SKM-1 (cell line): ENCODE measurements around the gene AGPS.

ENCODE experiments used
- DNase-seq: peaks from one replicate; lab custom pipeline; 2025; ENCODE audit not compliant: unreplicated experiment; lab: John Stamatoyannopoulos, UW

Gene AGPS

DNA sequence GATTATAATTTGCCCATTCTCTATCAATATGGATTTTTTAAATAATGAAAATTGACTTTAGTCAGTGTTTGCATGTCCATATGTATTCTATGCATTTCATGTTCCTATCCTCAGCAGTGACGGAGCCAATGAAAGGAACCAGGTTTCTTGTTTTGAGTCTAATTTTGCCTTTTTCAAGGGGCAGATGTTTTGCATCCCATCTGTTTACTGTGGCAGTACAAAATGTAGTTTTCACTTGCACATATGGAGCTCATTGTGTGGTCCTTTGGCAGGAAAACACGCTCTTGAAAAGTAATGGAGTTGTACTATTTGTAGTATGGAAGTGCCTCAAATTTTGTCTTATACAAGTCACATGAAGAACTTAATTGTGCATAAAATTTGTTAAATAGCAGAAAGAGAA, 127.8 kb downstream of the AGPS start:
- DNase-seq, result no peak

DNA sequence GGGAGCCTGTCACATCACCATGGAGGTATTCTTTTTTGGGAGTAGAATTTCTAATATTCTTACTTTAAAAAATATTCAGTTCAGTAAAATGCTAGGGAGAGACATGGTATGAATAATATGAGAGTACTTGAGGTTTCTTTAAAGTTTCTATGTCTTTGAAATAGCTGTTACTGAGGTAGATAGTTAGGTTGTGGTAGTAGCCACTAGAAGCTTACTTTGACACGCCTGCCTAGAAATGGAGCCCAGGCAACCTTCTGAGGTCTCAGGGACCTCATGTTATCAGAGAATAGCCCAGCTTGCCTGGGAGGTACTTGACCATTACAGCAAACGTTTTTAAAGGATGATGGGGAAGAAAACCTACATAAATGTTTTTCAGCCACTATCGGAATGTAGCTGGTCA, 131.2 kb downstream of the AGPS start:
- DNase-seq, result no peak

DNA sequence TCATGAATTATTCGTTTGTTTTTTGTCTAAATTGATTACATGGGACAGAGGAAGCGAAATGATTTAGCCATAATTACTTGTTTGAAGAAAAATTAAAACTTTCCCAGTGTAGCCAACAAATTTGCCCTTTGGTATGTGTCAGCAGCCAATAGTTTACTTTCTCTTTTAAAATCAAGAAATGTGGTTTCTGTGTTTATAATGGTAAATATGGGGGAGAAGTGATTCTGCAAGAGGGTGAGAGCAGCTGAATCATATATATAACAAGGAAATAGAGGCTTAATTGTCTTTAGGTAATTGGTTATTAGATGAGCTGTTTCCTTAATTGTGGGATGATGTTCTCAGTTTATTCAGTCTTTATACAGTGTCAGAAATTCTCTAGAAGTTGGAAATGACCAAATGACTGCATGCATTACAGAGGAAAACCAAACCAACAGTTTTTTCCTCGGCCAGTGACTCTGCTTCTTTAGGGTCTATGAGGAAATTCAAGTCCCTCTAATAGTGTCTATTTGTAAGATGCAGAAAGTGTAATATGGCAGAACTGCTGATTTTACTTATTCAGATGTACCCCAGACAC, 132.9 kb downstream of the AGPS start:
- no peak for DNase-seq

DNA sequence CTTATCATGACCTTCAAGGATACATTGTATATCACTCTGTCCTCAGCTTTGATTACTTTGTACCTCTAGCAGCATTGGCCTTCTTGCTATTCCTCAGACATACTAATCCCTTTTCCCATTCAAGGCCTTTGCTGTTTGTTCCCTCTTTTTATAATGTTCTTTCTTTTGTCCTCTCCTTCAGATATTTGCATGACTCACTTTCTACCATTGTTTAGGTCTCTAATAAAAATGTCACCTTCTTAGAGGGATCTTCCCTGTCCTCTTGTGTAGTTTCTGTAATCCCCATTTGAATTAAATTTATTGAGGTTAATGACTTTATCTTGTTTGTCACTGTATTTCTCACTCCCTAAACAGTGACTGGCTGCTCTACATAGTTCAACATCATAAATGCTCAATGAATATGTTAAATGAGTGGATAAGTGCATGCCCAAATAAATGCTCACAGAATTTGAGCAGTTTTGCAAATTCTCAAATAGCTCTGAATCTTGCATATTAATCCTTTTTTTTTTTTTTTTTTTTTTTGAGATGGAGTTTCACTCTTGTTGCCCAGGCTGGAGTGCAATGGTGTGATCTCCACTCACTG, 135.9 kb downstream of the AGPS start:
- no peak for DNase-seq

DNA sequence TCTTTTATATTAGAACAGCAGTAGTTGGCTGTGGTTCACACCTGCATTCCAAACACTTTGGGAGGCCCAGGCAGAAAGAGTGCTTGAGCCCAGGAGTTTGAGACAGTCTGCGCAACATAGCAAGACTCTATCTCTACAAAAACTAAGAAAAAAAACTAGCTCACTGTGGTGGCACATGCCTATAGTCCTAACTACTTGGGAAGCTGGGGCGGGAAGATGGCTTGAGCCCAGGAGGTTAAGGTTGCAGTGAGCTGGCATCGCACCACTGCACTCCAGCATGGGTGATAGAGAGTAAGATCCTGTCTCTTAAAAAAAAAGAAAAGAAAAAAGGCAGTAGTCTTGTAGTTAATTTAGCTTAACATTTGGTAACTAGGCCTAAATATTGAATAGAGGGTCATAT, 136.6 kb downstream of the AGPS start:
- DNase-seq, result no peak

DNA sequence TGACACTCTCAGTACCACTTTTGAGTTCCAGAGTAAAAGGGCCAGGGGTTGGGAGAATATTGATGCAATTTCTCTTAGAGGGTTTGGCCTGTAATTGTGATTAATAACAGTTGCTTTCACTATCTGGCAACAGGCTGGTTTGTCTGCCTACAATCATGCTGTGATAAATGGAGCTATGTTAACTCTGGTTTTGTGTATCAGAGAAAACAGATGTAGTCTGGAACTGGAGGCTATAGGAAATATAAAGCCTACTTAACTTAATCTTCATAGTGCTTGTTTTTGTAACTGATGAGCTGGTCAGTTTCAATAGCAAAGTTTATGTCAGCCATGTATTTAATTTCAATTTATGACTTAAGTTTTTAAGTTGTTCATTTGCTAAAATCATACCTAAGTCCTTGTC, 138.0 kb downstream of the AGPS start:
- DNase-seq, result no peak

DNA sequence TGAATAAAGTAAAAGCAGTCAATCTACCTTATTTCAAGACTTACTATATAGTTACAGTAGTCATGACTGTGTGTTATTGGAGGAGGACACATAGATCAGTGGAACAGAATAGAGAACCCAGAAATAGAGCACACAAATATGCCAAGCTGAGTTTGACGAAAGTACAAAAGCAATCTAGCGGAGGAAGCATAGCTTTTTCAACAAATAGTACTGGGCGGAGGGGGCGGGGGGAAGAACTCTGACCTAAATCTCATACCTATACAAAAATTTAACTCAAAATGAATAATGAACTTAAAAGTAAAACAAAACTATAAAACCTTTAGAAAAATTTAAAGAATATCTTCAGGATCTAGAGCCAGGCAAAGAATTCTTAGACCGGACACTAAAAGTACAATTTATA, 139.1 kb downstream of the AGPS start:
- DNase-seq, result no peak

DNA sequence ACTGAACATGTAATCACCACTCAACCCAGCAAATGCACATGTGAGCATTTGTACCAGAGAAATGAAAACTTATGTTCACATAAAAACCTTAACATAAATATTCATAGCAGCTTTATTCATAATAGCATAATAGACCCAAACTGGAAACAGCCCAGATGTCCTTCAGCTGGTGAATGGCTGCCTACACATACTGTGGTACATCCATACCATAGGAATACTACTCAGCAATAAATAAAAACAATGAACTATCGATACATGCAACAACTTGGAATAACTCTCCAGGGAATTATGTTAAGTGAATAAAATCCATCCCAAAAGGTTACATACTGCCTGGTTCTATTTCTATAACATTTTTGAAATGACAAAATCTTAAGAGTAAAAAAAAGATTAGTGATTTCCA, 140.0 kb downstream of the AGPS start:
- DNase-seq, result no peak

DNA sequence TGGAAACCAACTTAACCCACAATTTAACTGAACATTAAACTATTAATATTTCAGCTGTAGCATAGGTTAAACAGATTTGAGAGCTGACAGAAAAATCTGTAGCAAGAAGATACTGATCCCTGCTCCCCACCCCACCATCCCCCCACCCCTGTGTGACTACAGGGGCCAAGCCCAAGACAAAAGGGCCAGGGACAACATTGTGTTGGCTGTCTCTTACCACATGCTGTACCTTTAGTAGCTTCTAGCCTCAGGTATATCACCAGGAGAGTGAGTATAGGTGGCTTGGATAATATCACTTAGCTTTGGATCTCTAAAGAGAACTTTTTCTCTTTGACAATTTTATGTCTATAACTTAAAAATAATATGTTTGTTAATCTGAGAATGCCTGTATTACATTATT, 140.7 kb downstream of the AGPS start:
- no peak for DNase-seq

DNA sequence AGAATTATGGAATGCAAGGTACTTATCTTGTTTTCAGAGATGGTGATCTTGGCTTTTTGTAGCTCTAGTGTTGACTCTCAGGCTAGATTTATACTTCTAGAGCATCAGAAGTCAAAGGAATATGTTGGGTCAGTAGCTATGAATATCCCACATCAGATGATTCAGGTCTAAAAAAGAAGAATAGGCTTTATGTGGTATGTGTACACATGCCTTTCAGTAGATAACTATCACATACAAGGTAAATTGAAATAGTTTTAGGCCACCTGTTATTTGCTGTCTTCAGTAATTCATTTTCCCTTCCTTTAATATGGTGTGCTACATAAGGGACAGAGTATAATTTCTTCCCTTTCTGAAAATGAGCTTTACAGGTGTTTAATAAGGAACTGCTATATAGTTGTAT, 142.4 kb downstream of the AGPS start:
- no peak for DNase-seq

DNA sequence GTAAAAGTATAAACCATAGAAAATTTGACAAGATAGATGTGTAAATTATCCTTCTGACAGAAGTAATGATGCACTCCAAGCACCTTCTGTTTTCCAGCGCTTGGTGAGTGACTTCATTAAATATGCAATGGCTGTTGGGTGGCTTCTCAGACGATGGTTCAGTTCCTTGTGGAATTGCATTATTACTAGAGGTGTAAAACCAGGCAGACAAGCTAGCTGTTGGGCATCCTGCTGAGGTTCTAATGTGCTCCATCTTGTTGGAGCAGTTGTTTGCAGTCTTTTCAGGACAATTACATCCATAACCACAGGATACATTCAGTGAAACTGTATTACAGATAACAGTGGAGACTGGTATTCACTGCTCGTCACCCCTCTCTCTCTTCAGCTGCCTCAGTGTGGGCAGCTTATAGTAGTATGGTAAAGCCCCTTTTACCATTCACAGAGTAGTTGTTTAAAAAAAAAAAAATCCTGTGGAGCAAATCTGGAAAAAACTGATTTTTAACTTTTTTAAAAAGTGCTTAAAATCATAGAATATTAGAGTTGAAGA, 143.5 kb downstream of the AGPS start:
- no peak for DNase-seq

DNA sequence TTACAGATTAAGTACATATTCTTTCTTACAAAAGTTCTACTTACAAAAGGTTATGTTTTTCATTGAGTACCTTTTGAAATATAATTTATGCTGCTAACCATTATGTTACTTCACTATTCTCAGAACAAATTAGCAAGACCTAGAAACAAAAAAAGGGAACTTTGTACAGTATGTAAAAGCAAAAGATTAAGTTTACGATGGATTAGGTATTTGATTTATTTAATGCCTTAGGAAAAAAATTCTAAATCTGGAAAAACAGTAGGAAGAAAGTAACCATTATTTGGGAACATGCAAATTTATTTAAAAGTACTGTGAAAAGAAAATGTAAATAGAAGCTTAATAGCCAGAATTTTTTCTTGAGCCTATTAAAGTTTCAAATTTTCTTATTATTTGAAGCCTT, 144.6 kb downstream of the AGPS start:
- DNase-seq, result no peak

DNA sequence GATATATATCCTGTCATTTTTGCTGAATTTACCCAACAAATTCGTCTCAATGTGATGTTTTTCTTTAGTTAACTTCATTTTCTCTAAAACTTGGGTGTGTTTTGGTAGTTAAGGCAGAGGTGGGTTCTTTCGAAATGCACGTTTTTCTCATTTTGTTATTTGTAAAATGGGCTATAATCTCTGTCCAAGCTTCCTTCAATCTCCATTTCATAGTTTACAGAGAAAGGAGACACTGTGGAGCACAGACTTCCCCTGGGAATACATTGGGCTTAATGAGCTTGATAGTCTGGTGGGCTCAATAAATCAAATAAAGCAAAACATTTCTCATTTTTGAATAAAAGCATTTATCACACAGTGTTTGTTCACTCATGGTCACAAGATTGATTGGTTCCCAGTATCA, 145.1 kb downstream of the AGPS start:
- DNase-seq, result no peak

DNA sequence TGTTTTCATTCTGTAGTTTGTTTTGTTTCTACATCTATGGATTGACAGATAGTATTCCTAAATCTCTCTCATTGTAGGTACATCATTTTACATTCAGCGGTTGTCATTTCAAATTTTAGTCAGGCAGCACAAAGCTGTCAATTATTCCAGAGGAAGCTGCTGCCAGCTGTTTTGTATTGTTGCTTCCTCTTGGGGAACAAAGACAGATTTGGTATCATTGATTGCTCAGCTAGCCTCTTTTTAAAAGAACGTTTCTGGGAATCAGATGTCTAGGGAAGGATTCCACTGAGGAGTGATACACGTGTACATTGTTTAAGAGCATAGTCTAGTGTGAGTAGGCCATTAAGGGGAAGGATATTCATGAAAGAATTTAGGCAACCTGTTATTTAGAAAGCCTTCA, 145.8 kb downstream of the AGPS start:
- DNase-seq, result no peak

DNA sequence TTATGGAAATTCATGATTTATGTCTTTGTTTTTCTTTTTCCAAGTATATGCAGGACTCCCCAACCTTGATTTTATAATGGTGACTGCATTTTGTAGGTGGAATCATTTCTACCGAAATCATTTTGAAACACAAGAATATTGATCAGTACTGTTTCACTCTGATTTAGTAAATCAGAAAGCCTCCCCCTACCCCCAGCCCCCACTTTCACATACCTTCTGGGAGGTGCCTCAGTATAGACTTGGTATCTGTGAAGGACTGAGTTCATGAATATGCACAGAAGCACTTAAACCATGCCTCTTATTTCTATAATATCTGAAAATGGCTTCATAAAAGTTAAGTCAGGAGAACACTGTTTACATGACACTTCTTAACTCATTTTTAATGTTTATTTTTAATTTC, 147.7 kb downstream of the AGPS start:
- DNase-seq, result no peak

DNA sequence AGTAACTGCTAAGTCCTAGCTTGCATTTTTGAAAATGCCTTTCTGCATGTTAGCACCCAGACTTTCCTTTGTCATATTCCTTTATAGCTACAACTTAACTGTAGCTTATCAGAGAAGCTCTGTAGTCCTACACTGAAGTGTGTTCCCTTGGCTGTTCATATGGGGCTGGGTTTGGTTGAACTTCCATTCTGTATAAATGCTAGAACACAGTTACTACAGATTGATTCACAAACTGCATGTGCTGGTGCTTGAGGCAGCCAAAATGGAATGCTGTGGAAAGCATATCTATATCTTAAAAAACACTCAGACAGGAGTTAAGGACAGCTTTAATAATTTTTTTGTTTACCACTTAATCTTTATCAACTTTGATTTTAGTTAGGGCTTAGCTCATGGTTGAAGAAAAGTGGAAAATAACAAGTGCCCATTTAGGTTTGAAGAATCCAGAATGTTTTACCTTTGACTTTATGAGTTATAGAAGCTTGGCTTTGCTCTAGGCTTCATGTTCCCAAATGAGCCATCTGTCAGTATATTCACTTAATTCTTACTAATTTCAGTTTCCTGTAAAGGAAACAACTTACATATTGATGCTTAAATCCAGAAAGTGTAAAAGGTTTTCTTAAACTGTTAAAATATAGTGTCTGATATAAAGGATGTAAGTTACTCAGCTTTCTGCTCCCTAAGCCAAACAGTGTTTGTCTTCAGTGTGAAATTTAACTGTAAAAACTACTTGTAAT, 148.9 kb downstream of the AGPS start:
- DNase-seq, result no peak

DNA sequence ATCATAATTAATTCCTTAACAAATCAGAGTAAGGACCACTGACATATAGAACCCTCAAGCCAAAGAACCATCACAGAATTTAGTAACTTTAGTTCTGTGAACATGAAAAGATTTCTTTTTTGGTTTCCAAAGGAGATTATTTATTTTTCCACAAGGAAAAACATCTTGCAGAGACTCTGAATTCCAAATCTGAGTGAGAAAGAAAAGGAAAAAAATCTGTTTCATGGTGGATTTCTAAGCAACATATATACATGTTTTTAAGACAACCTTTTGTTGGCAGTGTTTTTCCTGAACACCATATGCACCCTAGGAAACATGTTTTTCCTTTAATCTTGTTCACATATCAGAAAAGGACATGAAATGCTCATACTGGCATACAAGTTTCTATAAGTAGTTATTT, 149.8 kb downstream of the AGPS start:
- DNase-seq, result no peak

DNA sequence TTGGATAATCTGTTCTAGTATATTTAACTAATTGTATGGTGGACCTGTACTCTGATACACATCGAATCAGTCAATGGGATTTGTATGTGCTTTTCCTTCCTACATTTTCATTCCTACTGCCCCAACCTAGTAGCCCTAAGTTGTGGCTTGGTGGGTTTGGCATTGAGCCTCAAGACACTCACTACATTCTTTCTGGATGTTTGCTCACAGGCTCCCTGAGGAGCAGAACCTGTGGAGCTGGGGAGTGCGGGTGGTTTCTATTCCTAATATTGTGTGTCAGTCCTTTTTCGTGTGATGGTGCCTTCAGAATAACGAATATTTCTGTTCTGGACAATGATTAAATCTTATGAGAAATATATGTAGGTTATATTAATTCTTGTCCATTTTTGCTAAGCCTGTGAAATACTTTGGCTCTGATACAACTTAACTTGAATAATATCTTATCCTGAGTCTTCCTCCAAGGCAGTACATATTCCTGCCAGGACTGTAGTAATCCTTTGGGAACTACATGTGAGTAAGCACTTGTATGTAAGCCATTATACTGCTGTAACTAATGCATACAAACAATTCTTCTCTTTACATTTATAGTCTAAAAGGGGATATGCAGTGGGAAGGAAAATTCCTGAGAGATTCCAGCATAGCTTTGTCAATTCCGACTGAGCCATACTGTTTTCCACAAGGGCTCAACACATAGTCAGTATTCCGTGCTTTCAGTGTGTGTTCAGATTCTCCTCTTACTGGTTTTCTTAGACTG, 150.6 kb downstream of the AGPS start:
- no peak for DNase-seq

DNA sequence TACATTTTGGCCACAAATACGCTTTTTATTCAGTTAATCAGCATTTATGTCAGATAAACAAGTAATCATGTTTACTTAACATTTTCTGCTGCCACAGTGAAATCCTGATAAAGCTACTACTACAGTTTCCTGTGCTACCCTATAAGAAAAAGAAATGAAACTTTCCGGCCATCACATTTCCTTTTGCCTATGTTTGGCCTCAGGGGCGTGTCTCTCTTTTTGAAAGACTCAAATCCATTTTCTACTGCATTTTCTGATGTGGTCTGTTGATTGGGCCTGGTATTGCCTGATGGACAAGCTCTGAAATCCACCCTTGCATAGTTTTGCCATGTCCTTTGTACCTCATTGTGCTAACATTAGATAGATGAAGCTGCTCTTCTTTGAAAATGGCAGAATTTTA, 152.6 kb downstream of the AGPS start:
- no peak for DNase-seq

DNA sequence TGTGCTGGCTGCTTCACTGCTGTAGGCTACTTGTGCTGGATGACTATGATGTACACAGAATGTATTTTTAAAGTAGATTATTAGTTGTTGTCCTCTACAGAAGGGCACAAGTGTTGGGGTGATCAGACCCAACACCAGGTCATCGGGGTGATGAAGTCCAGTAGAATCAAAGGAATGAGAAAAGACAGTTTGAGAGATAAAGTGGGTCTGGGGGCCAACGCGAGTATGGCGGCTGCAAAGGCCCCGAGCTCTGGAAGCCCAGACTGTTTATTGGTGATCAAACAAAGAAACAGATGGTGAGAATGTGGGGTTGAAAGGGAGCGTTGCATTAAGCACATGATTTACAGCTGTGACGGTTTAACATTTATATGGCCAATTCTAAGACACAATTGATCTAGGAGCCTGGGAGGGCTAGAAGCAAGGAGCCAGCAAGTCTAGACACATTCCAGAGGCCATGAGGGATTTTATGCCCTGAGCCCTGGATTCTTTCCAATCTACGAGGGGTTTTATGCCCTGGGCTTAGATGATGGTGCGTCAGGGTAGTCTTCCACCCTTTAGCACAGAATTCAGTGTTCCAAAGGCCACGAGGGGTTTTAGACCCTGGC, 153.5 kb downstream of the AGPS start:
- no peak for DNase-seq

DNA sequence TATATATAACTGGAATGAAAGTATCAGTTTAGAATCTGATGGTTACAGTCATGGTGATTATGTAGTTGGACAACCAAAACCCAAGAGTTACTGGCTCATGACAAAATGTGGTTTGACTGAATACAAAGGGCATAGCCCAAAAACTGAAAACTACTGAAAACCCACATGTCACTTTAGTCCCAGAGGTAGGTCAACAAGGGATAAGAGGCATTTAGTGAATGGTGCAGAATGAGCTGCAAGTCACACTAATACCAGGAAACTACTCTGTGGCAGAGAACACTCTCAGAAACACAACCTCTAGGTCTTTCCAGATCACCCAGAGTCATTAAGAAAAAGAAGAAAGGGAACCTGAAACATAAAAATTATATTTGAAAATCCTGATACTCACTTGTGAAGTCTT, 154.5 kb downstream of the AGPS start:
- no peak for DNase-seq
